Esophagus (tissue), 2 donors: ENCODE measurements around the gene OR6C2. TPM values are rescaled to one million over a fixed set of nuclear protein-coding genes. Genes with fewer than 3 reads are reported as not detected.
"Not testable (repeated sequence)": the region's sequence is repeated elsewhere in the genome, so short reads cannot be mapped to it uniquely, and the experiment has no call there.

Experiments
- H3K27ac ChIP-seq, 2 donors: one replicate each; pipeline ENCODE4 v1.5.1; 2013; ENCODE audit warnings: low read depth in 2 of 2, mild to moderate bottlenecking in 2 of 2, inconsistent platforms in 1 of 2, low read length in 1 of 2, moderate library complexity in 1 of 2
- H3K27me3 ChIP-seq, 2 donors: one replicate each; pipeline ENCODE4 v1.6.1; 2013; ENCODE audit warnings: low read length in 2 of 2, control low read depth in 1 of 2, mild to moderate bottlenecking in 1 of 2; ENCODE audit not compliant: insufficient read depth in 2 of 2, control insufficient read depth in 1 of 2
- H3K36me3 ChIP-seq, 2 donors: one replicate each; pipeline ENCODE4 v1.6.1; 2013; ENCODE audit warnings: low read length in 1 of 2; ENCODE audit not compliant: control insufficient read depth in 2 of 2, insufficient read depth in 2 of 2
- H3K4me1 ChIP-seq, 2 donors: one replicate each; pipeline ENCODE4 v1.6.1; 2013; ENCODE audit warnings: low read length in 1 of 2; ENCODE audit not compliant: control insufficient read depth in 2 of 2, insufficient read depth in 2 of 2
- H3K4me3 ChIP-seq, 2 donors: one replicate each; pipeline ENCODE4 v1.5.1; 2013; ENCODE audit warnings: low read length in 2 of 2, mild to moderate bottlenecking in 2 of 2, low read depth in 1 of 2, moderate library complexity in 1 of 2
- H3K9me3 ChIP-seq, 2 donors: one replicate each; pipeline ENCODE4 v1.6.1; 2013; ENCODE audit warnings: mild to moderate bottlenecking in 2 of 2, low read depth in 1 of 2, low read length in 1 of 2, moderate library complexity in 1 of 2; ENCODE audit not compliant: control insufficient read depth in 2 of 2, insufficient read depth in 1 of 2
- WGBS, 2 donors: extraction: QIAGEN DNeasy Blood & Tissue Kit; methylation state at CpG; one replicate each; pipeline ENCODE4 v1.1.7; 2013; 5-methylcytosine and 5-hydroxymethylcytosine counted together
- polyA plus RNA-seq, 2 donors: library from polyadenylated mRNA; stranded (reverse); fragments of 200-250 nt; gene quantifications; one replicate each; pipeline ENCODE4 v1.2.3, GENCODE V29; 2013
- donor health status: healthy with polysubstance abuse.
- donor health status: Bipolar disorder and iron deficiency.

Gene OR6C2
- polyA plus RNA-seq, 2 donors, result 0.02 TPM; not detected in 1

GRCh38 chr12:55469291-55469690 lies 25.4 kb downstream of the OR6C2 start:
- Histone ChIP-seq H3K36me3 (no peaks in the 10 kb centered on the region), H3K4me3 (no peak overlapping the region), H3K4me1 (no peaks in the 10 kb centered on the region), H3K27me3 (no peaks in the 10 kb centered on the region), H3K9me3 (no peaks in the 10 kb centered on the region), H3K27ac (no peak overlapping the region)
- WGBS, 2 donors, result 37 to 58% methylated on average over 2 of the region's 2 CpGs

- no peak within 1 kb of the TSS for H3K4me3 ChIP-seq
- no peaks in the 10 kb centered on the region for H3K9me3 ChIP-seq
- H3K27me3 ChIP-seq, result no peaks in the 10 kb centered on the region
- no peaks in the 10 kb centered on the region for H3K4me1 ChIP-seq
- no peak within 1 kb of the TSS for H3K27ac ChIP-seq
- no peaks in the 10 kb centered on the region for H3K36me3 ChIP-seq
- 68 to 76% methylated on average over 3 of the region's 3 CpGs for WGBS, 2 donors
Observed at GRCh38 chr12:55470088-55470829, 26.4 kb downstream of the OR6C2 start, which contains the start of gene OR6C70. Gene OR6C70 (minus strand): TSS chr12:55470138. CDS start chr12:55470138, 0 bp downstream.

GRCh38 chr12:55472264-55472663 lies 28.4 kb downstream of the OR6C2 start:
- WGBS, 2 donors, result 78 to 89% methylated on average over 1 of the region's 1 CpG
- Histone ChIP-seq H3K9me3 (no peaks in the 10 kb centered on the region), H3K27me3 (no peaks in the 10 kb centered on the region), H3K4me3 (no peak overlapping the region), H3K36me3 (no peaks in the 10 kb centered on the region), H3K4me1 (no peaks in the 10 kb centered on the region), H3K27ac (no peak overlapping the region)

- H3K4me3 ChIP-seq, H3K27ac ChIP-seq, H3K4me1 ChIP-seq, H3K9me3 ChIP-seq, H3K36me3 ChIP-seq, H3K27me3 ChIP-seq: not testable (repeated sequence)
- WGBS, 2 donors, result 95% methylated on average over 10 to 29 of the region's 29 CpGs
Observed at GRCh38 chr12:55479136-55479535, 35.3 kb downstream of the OR6C2 start.

GRCh38 chr12:55484284-55484683 lies 40.4 kb downstream of the OR6C2 start:
- H3K4me1 ChIP-seq, H3K27me3 ChIP-seq, H3K27ac ChIP-seq, H3K9me3 ChIP-seq, H3K4me3 ChIP-seq, H3K36me3 ChIP-seq: not testable (repeated sequence)
- WGBS, 2 donors, result 72 to 76% methylated on average over 12 to 13 of the region's 13 CpGs

GRCh38 chr12:55492078-55492477 lies 48.2 kb downstream of the OR6C2 start, which contains the start of gene OR6C68:
Gene OR6C68 (plus strand): TSS chr12:55492378. CDS start chr12:55492378, 0 bp downstream.
- Histone ChIP-seq H3K9me3 (no peaks in the 10 kb centered on the region), H3K27me3 (no peaks in the 10 kb centered on the region), H3K36me3 (no peaks in the 10 kb centered on the region), H3K4me1 (no peaks in the 10 kb centered on the region), H3K4me3 (no peak within 1 kb of the TSS), H3K27ac (no peak within 1 kb of the TSS)
- 42 to 68% methylated on average over 2 of the region's 2 CpGs for WGBS, 2 donors

GRCh38 chr12:55495490-55495889 lies 51.6 kb downstream of the OR6C2 start:
- Histone ChIP-seq H3K9me3 (no peaks in the 10 kb centered on the region), H3K36me3 (no peaks in the 10 kb centered on the region), H3K4me1 (no peaks in the 10 kb centered on the region), H3K27ac (no peak overlapping the region), H3K4me3 (no peak overlapping the region), H3K27me3 (no peaks in the 10 kb centered on the region)
- WGBS, 2 donors, result 62 to 73% methylated on average over 5 of the region's 5 CpGs

- Histone ChIP-seq H3K27me3 (no peaks in the 10 kb centered on the region), H3K4me1 (no peaks in the 10 kb centered on the region), H3K9me3 (no peaks in the 10 kb centered on the region), H3K27ac (no peak overlapping the region), H3K4me3 (no peak overlapping the region), H3K36me3 (no peaks in the 10 kb centered on the region)
- 72 to 80% methylated on average over 4 of the region's 4 CpGs for WGBS, 2 donors
Observed at GRCh38 chr12:55499231-55499630, 55.4 kb downstream of the OR6C2 start.

GRCh38 chr12:55499810-55500252 lies 56.0 kb downstream of the OR6C2 start:
- Histone ChIP-seq H3K27me3 (no peaks in the 10 kb centered on the region), H3K27ac (no peak overlapping the region), H3K36me3 (no peaks in the 10 kb centered on the region), H3K4me3 (no peak overlapping the region), H3K9me3 (no peaks in the 10 kb centered on the region), H3K4me1 (no peaks in the 10 kb centered on the region)
- 9 to 14% methylated on average over 2 of the region's 2 CpGs for WGBS, 2 donors

- 20 to 24% methylated on average over 2 of the region's 2 CpGs for WGBS, 2 donors
- H3K9me3 ChIP-seq, result no peaks in the 10 kb centered on the region
Observed at GRCh38 chr12:55501601-55502000, 57.7 kb downstream of the OR6C2 start.

More at GRCh38 chr12:55501601-55502000, 57.7 kb downstream of the OR6C2 start:
- Histone ChIP-seq H3K27ac (no peak overlapping the region), H3K36me3 (no peaks in the 10 kb centered on the region), H3K4me3 (no peak overlapping the region), H3K4me1 (no peaks in the 10 kb centered on the region), H3K27me3 (no peaks in the 10 kb centered on the region)
